Sigmoid colon (tissue), 4 donors: Measurements from ENCODE around the gene CFAP410.

Experiments
- EP300 ChIP-seq, 4 donors: sonication (generic); formaldehyde crosslinking; IDR thresholded peaks; one replicate each; pipeline ENCODE4 v1.6.1; 2017; ENCODE audit warnings: antibody characterized with exemption in 4 of 4
- POLR2A ChIP-seq, 2 donors: fragments of 450-650 bp; IDR thresholded peaks; one replicate each; pipeline ENCODE4 v1.6.1; 2016; ENCODE audit warnings: antibody characterized with exemption in 2 of 2, mild to moderate bottlenecking in 2 of 2, moderate library complexity in 2 of 2
- POLR2AphosphoS5 ChIP-seq, 4 donors: sonication (generic); formaldehyde crosslinking; IDR thresholded peaks; one replicate each; pipeline ENCODE4 v1.6.1; 2017; ENCODE audit warnings: antibody characterized with exemption in 4 of 4
- TF ChIP-seq, protein P1 (sequence below), 4 experiments: fragments of 450-650 bp in 3 of 4; fragments of 200-600 bp in 1 of 4; IDR thresholded peaks; one replicate each; pipeline ENCODE4 v1.5.1; 2016 to 2019; ENCODE audit warnings: antibody characterized with exemption in 4 of 4, mild to moderate bottlenecking in 3 of 4, moderate library complexity in 2 of 4

DNA sequence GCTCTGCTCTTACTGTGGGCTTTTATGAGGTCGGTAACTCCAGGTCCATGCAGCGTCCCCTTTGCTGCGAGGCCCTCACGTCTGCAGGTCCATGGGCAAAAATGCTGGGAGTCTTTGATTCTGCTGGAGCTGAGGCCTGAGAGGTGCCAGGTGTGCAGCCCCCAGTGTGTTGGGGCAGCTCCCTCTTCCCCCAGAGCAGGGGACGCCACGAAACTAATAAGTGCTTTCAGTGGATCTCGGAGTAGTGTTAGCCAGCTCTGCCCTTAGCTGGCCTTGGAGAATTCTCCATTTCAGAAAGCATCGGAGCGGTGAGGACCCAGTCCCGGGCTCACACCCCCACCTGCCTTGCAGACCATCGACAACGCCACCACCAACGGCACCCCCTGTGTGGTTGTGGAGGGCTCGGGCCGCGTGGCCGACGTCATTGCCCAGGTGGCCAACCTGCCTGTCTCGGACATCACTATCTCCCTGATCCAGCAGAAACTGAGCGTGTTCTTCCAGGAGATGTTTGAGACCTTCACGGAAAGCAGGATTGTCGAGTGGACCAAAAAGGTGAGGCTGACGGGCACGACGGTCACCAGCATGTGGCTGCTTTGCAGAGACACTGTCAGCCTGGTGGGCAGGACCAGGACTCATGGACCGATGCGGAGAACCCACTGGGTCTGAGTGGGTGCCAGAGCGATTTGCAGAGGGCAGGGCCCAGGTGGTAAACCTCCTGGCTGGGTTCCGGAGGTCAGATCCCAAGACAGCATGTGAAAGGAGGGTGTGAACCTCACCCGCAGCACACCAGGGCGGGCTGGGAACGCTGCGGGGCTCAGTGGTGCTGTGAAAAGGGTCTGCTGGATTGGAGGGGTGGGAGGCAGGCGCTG lies 39.7 kb upstream of the CFAP410 start:
- TF ChIP-seq POLR2A (IDR thresholded peaks at IDR 0.05) (no peak), POLR2AphosphoS5 (IDR thresholded peaks at IDR 0.05) (no peak), EP300 (IDR thresholded peaks at IDR 0.05) (no peak)
- TF ChIP-seq, protein P1, sequence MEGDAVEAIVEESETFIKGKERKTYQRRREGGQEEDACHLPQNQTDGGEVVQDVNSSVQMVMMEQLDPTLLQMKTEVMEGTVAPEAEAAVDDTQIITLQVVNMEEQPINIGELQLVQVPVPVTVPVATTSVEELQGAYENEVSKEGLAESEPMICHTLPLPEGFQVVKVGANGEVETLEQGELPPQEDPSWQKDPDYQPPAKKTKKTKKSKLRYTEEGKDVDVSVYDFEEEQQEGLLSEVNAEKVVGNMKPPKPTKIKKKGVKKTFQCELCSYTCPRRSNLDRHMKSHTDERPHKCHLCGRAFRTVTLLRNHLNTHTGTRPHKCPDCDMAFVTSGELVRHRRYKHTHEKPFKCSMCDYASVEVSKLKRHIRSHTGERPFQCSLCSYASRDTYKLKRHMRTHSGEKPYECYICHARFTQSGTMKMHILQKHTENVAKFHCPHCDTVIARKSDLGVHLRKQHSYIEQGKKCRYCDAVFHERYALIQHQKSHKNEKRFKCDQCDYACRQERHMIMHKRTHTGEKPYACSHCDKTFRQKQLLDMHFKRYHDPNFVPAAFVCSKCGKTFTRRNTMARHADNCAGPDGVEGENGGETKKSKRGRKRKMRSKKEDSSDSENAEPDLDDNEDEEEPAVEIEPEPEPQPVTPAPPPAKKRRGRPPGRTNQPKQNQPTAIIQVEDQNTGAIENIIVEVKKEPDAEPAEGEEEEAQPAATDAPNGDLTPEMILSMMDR (IDR thresholded peaks at IDR 0.05), result no peak
